Epithelial cell of proximal tubule (primary cell): ENCODE data around the gene SNAP25. TPM values are rescaled to one million over a fixed set of nuclear protein-coding genes. Genes with fewer than 3 reads are reported as not detected.

Experiments used
- DNase-seq: peaks from one replicate; pipeline ENCODE4 v3.0.0-alpha.2; 2011; ENCODE audit warnings: low read depth
- H3K4me3 ChIP-seq: 2 replicates; pipeline ENCODE4 v1.5.1; 2011; ENCODE audit warnings: low read depth, mild to moderate bottlenecking, low read length
- CTCF ChIP-seq: conservative IDR thresholded peaks from 2 replicates; pipeline ENCODE4 v1.5.1; 2012; ENCODE audit warnings: low read depth, mild to moderate bottlenecking, low read length
- total RNA-seq: library from RNA; depleted of rRNA; stranded (reverse); fragments of >200 nt; gene quantifications from 2 replicates; pipeline ENCODE4 v1.2.3, GENCODE V29; 2015

Gene SNAP25
- total RNA-seq, 1 donor from 2014 or later, result 1.4 TPM

GRCh38 chr20:10261702-10262101, 43.1 kb downstream of the SNAP25 start:
- no peak overlapping the region for H3K4me3 ChIP-seq
- TF ChIP-seq CTCF, result no peak
- no peak for DNase-seq

- TF ChIP-seq CTCF, result no peak
- no peak overlapping the region for H3K4me3 ChIP-seq
- no peak for DNase-seq
Observed at GRCh38 chr20:10263385-10264165, 44.9 kb downstream of the SNAP25 start.

- no peak for DNase-seq
- no peak overlapping the region for H3K4me3 ChIP-seq
- no peak for TF ChIP-seq CTCF
Observed at GRCh38 chr20:10264166-10264558, 45.5 kb downstream of the SNAP25 start.

- no peak overlapping the region for H3K4me3 ChIP-seq
- TF ChIP-seq CTCF, result no peak
- DNase-seq, result no peak
Observed at GRCh38 chr20:10268636-10269035, 50.0 kb downstream of the SNAP25 start.

GRCh38 chr20:10270630-10271029, 52.0 kb downstream of the SNAP25 start:
- DNase-seq, result no peak

GRCh38 chr20:10271494-10272219, 53.0 kb downstream of the SNAP25 start:
- TF ChIP-seq CTCF, result no peak
- no peak overlapping the region for H3K4me3 ChIP-seq
- DNase-seq, result no peak

More at GRCh38 chr20:10270630-10271029, 52.0 kb downstream of the SNAP25 start:
- H3K4me3 ChIP-seq, result no peak overlapping the region
- no peak for TF ChIP-seq CTCF
